Stimulated activated naive B cell treated with anti-CD40 and anti-IgM and Interleukin-4, amounts not matched to agents 10 μg/mL and 1 μg/mL and 100 μg/mL, for 72 hours (primary cell): ENCODE results near the gene TEX22.

Experiments used
- ATAC-seq, 2 donors: fragments of 150-1000 bp; cut with Tn5 transposase; replicated peaks; 2 replicates each; pipeline ENCODE4 v1.10.0; 2021; ENCODE audit warnings: moderate library complexity in 1 of 2
- DNase-seq: peaks from one replicate; pipeline ENCODE4 v3.0.0; 2021
- H3K27ac Mint-ChIP-seq: one replicate; pipeline ENCODE4 v1.8.0; 2022; ENCODE audit warnings: mild to moderate bottlenecking, mixed read lengths
- H3K27me3 Mint-ChIP-seq, 2 donors: one replicate each; pipeline ENCODE4 v1.8.0; 2022; ENCODE audit warnings: mixed read lengths in 2 of 2
- H3K36me3 Mint-ChIP-seq, 2 donors: one replicate each; pipeline ENCODE4 v1.8.0; 2022; ENCODE audit warnings: mixed read lengths in 2 of 2, mild to moderate bottlenecking in 1 of 2
- H3K4me1 Mint-ChIP-seq, 2 donors: one replicate each; pipeline ENCODE4 v1.8.0; 2022; ENCODE audit warnings: mixed read lengths in 2 of 2, mild to moderate bottlenecking in 1 of 2
- H3K4me3 Mint-ChIP-seq, 2 donors: one replicate each; pipeline ENCODE4 v1.8.0; 2022; ENCODE audit warnings: mild to moderate bottlenecking in 2 of 2, mixed read lengths in 2 of 2, moderate library complexity in 1 of 2
- H3K9me3 Mint-ChIP-seq, 2 donors: one replicate each; pipeline ENCODE4 v1.8.0; 2022; ENCODE audit warnings: mixed read lengths in 2 of 2, mild to moderate bottlenecking in 1 of 2

TEX22 gene

DNA sequence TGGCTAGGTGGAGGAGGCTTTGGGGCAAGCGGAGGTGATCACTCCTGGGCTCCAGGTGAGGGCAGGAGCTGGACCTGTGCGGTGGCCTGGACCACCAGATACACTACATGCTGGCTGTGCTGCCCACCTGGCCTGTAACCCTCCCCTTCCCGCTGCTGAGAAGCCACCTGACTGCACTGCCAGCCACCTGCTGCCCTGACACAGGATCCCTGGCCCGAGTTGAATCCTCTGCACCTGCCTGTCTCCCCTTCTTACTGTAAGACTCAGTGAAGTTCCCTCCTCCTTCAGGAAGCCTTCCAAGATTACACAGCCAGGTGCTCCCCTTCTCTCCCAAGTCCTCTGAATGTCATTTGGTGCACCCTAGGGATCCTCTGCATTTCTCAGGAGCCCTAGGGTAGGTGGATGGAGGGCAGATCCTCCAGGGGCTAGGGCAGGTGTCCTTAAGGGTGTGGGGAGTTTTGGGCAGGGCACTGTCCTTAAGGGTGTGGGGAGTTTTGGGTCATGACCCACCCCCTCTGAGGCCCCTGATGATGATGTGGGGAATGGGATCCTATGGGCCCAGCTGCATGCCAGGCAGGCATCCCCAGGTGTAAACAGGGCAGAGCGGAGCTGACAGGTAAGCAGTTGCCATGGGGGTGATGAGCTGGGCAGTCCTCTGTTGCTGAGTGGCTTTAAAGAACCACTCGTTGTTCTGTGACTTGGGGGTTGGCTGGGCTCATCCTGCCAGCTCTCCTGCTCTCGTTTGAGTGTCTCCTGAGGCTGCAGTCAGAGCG lies 14.6 kb downstream of the TEX22 start:
- no peak for DNase-seq
- peaks cover 9 to 23% of the 10 kb centered on the region in 2 donors for H3K27me3 Mint-ChIP-seq
- no peak for ATAC-seq
- no peak overlapping the region for H3K27ac Mint-ChIP-seq
- H3K9me3 Mint-ChIP-seq = no peaks in the 10 kb centered on the region
- H3K36me3 Mint-ChIP-seq = peaks cover 0 to 10% of the 10 kb centered on the region in 2 donors
- H3K4me1 Mint-ChIP-seq = peaks cover 20 to 46% of the 10 kb centered on the region in 2 donors
- peak overlapping the region in 1 of 2 donors; percentile 6 for H3K4me3 Mint-ChIP-seq

DNA sequence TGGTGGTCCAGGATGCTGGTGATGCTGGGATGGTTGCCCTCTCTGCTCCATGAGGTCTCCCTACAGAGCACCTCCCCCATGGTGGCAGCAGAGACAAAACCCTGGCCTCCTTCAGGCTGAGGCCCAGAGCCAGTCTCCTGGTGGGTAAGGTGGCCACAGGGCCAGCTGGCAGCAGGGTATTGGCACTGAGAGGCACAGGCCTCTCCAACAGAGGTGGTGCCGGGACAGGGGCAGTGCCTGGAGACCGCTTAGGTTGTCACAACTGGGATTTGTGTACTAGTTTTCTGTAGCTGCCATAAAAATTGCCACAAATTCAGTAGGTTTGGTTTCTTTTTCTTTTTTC lies 15.2 kb downstream of the TEX22 start:
- H3K4me3 Mint-ChIP-seq = no peak overlapping the region
- peaks cover 0 to 9% of the 10 kb centered on the region in 2 donors for H3K36me3 Mint-ChIP-seq
- ATAC-seq (no peak), DNase-seq (no peak)
- peaks cover 9 to 23% of the 10 kb centered on the region in 2 donors for H3K27me3 Mint-ChIP-seq
- peaks cover 20 to 52% of the 10 kb centered on the region in 2 donors for H3K4me1 Mint-ChIP-seq
- no peaks in the 10 kb centered on the region for H3K9me3 Mint-ChIP-seq
- no peak overlapping the region for H3K27ac Mint-ChIP-seq

DNA sequence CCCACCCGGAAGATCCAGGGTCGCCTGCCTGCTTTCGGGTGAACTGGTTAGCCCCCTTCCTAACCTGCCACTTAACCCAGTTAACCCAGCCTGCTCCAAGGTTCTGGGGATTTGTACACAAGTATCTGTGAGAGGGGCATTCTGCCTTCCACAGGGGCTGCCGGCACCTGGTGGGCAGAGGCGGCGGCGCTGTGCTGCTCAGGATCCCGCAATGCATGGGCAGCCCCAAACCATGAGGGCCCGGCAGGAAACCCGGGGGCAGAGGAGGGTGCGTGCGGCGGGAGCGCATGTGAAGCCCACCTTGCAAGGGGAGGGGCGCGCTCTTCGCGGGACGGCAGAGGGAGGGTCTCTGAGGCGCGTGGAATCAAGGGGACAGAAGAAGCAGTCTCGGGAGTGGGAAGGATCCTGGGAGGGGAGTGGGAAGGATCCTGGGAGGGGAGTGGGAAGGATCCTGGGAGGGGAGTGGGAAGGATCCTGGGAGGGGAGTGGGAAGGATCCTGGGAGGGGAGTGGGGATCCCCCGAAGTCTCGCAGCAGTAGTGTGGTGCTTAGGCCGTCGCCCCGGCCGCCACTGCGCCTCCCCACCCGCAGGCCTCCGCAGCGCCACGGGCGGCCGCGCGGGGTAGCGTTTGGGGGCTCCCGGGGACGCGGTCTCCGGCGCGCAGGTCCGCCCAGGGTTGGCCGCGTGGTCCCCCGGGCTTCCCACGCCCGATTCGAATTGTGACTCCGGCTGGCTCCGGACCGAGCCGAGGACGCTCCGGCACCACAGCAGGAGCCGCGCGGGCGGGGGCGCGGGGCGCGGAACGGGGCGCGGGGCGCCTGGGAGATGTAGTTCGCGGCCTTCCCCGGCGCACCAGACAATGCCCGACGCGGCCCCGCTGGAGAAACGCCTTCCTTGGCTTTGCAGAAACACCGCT lies 16.4 kb downstream of the TEX22 start:
- Mint-ChIP-seq H3K36me3 (peaks cover 0 to 3% of the 10 kb centered on the region in 2 donors), H3K9me3 (no peaks in the 10 kb centered on the region), H3K4me3 (peak overlapping the region; percentile 76 to 82), H3K27me3 (peaks cover 9 to 23% of the 10 kb centered on the region in 2 donors), H3K27ac (peak overlapping the region; percentile 31), H3K4me1 (peaks cover 18 to 49% of the 10 kb centered on the region in 2 donors)
- peak; percentile 66 for DNase-seq
- peak; percentile 85 to 86 for ATAC-seq

DNA sequence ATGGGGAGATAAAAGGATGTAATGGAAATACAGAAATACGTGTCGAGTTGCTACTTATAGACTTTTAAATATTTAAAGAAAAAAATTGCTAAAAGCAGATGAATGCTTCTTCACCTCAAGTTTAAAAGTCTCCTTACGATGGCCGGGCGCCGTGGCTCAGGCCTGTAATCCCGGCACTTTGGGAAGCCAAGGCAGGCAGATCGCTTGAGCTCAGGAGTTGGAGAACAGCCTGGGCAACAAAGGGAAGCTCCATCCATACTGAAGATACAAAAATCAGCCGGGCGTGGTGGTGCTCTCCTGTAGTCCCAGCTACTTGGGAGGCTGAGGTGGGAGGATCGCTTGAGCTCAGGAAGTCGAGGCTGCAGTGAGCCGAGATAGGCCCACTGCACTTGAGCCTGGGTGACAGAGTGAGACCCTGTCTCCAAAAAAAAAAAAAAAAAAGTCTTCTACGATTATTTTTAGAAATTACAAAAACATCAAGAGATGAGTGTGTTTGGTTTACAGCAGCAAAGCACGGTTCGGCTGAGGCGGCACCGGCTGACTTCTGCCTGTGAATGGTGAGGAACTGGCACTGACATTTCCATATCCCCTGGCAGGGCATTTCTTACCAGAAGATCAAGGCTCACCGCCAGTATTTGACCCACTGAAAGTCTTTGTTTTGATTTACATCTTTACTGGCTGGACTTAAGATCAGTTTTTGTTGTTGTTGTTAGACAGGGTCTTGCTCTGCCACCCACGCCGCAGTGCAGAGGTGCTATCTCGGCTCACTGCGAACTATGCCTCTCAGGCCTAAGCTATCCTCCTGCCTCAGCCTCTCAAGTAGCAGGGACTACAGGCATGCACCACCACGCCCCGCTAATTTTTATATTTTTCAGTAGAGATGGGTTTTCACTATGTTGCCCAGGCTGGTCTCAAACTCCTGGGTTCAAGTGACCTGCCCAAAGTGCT lies 17.4 kb downstream of the TEX22 start:
- Mint-ChIP-seq H3K9me3 (no peaks in the 10 kb centered on the region), H3K4me1 (peaks cover 16 to 47% of the 10 kb centered on the region in 2 donors), H3K27me3 (peaks cover 9 to 21% of the 10 kb centered on the region in 2 donors), H3K36me3 (peaks cover under 1 to 4% of the 10 kb centered on the region in 2 donors), H3K27ac (no peak overlapping the region), H3K4me3 (peak overlapping the region; percentile 71 to 82)
- ATAC-seq = no peak
- DNase-seq = no peak

DNA sequence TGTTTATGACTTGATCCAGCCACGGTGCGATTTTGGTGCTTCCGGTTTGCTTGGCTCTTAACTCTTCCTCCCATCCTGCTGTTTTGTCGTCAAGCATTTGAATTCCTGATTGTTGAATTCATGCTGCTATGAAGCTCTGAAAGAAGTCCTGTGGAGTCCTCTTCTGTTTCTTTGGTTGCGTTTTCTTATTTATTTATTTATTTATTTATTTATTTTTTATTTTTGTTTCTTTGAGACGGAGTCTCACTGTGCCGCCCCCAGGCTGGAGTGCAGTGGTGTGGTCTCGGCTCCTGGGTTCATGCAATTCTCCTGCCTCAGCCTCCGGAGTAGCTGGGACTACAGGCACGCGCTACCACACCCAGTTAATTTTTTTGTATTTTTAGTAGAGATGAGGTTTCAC lies 18.3 kb downstream of the TEX22 start:
- ATAC-seq (no peak), DNase-seq (no peak)
- H3K4me1 Mint-ChIP-seq = peaks cover 19 to 49% of the 10 kb centered on the region in 2 donors
- peaks cover 9 to 18% of the 10 kb centered on the region in 2 donors for H3K27me3 Mint-ChIP-seq
- H3K27ac Mint-ChIP-seq = no peak overlapping the region
- peaks cover 2 to 4% of the 10 kb centered on the region in 2 donors for H3K36me3 Mint-ChIP-seq
- H3K9me3 Mint-ChIP-seq = no peaks in the 10 kb centered on the region
- H3K4me3 Mint-ChIP-seq = peak overlapping the region in 1 of 2 donors; percentile 23

DNA sequence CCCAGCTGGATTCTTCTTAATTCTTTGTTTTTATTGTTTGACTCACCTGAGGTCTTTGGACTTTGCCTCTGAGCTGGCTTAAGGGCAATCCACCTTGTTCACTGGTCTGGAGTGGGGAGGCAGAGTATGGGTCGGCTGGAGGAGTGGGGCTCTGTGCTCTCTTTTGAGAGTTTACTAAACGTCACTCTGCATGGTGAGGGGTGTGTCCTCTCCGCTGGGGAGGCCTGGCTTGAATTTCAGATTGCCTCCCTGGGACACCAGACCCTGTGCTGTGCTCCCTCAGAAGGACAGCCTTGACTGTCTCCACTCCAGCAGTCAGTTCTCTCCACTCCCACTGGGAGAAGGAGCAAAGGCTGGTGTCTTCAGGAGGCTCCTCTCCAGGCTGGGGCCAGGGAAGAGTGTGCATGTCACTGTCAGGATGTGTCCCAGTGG lies 19.4 kb downstream of the TEX22 start:
- DNase-seq (no peak), ATAC-seq (no peak)
- no peak overlapping the region for H3K4me3 Mint-ChIP-seq
- no peaks in the 10 kb centered on the region for H3K9me3 Mint-ChIP-seq
- H3K4me1 Mint-ChIP-seq = peaks cover 23 to 54% of the 10 kb centered on the region in 2 donors
- peak overlapping the region; percentile 42 for H3K27ac Mint-ChIP-seq
- peaks cover 9 to 16% of the 10 kb centered on the region in 2 donors for H3K27me3 Mint-ChIP-seq
- H3K36me3 Mint-ChIP-seq = peaks cover 7 to 14% of the 10 kb centered on the region in 2 donors

DNA sequence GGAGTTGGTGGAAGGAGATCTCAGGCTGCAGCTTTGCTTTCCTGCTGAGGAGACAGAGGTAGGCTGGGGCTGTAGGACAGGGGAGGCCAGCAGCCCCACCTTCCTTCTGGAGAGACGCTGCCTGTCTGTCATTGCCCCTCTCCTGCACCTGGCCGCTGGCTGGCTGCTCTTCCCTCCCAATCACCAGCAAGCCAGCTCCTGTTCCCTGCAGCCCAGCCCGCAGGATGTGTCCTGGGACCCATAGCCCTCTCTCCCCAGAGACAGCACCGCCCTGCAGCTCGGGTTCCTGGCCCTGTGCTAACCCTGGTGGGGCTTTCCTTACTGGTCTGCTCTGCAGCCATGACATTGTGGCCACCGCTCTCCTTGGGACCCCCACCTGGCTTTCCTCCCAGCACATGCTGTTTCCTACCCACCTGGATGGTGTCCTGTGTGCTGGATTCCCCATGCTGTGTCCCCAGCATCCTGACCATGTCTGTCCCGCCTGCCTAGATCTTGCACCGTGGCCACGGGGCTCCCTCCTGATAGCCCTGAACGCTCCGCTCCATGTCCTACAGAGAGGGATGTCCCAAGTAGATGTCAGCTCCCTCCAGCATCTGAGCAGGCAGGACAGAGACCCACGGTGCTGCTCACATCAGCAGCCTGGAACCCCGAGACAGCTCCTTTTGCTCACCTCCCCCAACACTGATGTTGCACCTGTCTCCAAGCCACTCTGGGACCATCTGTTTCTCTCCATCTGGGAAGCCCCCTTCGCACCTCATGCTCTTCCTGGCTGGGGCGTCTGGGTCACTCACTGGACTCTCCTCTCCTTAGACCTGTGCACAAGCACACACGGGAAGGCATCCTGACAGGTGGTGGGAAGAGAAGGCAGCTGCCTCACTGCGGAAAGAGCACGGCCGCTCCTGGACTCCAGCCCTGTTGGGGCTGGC lies 20.2 kb downstream of the TEX22 start:
- Mint-ChIP-seq H3K27ac (peak overlapping the region; percentile 88), H3K36me3 (peaks cover 7 to 16% of the 10 kb centered on the region in 2 donors), H3K4me1 (peaks cover 24 to 47% of the 10 kb centered on the region in 2 donors), H3K27me3 (peaks cover under 1 to 7% of the 10 kb centered on the region in 2 donors), H3K4me3 (peak overlapping the region; percentile 79 to 84), H3K9me3 (no peaks in the 10 kb centered on the region)
- DNase-seq = no peak
- no peak for ATAC-seq

DNA sequence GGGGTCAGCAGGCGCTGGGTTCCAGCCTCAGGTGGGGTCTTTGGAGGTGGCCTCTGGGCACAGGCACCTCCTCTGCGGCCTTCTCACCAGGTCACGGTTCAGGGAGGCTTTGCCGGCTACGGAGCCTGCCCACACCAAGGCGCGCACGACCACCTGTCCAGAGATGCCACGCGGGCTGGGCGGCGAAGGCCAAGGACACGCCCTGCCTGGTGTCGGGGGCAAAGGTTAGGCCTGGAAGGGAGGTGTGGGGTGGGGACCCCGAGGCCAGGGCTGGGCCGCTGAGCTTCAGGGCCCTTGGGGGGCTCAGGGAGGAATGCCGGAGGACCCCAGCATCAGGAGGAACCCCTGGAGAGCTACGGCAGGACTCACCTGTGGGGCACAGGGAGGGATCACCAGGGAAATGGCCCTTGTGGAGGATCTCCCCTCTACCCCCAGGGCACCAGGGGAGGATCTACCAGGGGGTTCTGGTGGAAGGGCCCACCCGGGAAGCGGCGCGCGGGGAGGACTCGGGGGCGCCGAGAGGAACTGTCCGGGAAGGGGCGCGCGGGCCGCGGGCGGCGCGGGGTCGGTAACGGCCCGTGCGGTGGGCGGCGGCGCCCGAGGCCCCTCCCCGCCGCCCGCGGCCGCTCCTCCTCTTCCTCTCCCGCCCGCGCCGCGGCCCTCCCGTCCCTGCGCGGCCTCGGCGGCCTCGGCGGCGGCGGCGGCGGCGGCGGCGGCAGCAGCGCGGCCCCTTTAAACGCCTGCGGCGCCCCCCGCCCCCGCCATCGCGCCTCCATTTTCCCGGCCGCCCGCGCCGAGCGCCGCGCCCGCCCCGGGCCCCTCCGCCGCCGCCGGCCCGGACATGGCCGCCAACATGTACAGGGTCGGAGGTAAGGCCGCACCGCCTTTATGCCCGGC lies 21.1 kb downstream of the TEX22 start, which contains the start of gene MTA1:
Gene MTA1, plus strand, starts transcription at position 633 of the 897 bp plus-strand sequence. Its CDS starts 209 bp downstream, at position 842.
- peak within 1 kb of the TSS; percentile 97 for H3K27ac Mint-ChIP-seq
- H3K4me1 Mint-ChIP-seq = peaks cover 24 to 43% of the 10 kb centered on the region in 2 donors
- no peaks in the 10 kb centered on the region for H3K9me3 Mint-ChIP-seq
- H3K27me3 Mint-ChIP-seq = peaks cover 0 to 2% of the 10 kb centered on the region in 2 donors
- peaks cover 10 to 19% of the 10 kb centered on the region in 2 donors for H3K36me3 Mint-ChIP-seq
- DNase-seq (no peak), ATAC-seq (peak; percentile 46 to 60)
- peak within 1 kb of the TSS; percentile 92 to 95 for H3K4me3 Mint-ChIP-seq

DNA sequence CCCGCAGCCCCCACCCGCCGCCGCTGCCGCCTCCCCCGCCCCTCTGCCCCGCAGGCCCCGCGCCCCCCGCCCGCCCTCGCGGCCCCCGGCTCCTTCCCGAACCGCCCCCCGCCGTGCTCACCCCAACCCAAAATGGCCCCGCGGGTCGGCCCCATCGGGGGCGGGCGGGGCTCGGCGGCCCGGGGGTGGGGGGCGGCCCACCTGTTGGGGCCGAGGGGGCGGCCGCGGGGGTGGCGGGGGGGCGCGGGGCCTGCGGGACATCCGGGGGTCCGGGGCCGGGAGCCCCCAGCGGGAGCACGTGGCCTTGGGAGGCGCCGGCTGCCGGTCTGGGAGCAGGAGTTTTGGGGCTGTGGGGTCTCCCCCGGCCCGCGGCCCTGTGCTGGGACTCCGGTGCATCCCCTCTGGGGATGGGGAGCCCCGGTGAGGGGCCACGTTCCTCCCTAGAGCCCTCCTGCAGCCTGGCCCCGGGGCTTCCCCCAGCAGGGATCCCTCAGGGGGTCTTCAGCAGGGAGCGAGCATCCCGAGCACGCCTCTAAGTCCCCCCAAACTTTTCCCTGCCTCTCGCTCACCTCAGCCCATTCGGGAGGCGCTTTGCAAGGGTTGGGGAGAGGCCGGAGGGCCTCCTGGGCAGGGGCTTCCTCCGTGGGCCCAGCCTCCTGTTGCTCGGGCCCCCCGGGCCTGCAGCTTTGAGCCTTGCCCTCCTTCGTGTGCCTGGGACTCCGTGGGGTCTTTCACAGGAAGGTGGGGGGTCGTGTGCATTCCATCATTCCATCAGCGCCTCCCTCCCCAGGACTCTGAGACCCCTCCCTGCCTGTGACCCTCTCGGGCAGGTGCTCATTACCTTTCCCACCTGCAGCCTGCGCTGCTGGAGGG lies 22.0 kb downstream of the TEX22 start:
- H3K27ac Mint-ChIP-seq = peak overlapping the region; percentile 97
- peaks cover 12 to 21% of the 10 kb centered on the region in 2 donors for H3K36me3 Mint-ChIP-seq
- peak overlapping the region; percentile 92 to 95 for H3K4me3 Mint-ChIP-seq
- ATAC-seq (peak; percentile 18 to 23), DNase-seq (no peak)
- H3K27me3 Mint-ChIP-seq = no peaks in the 10 kb centered on the region
- peaks cover 24 to 40% of the 10 kb centered on the region in 2 donors for H3K4me1 Mint-ChIP-seq
- H3K9me3 Mint-ChIP-seq = no peaks in the 10 kb centered on the region

DNA sequence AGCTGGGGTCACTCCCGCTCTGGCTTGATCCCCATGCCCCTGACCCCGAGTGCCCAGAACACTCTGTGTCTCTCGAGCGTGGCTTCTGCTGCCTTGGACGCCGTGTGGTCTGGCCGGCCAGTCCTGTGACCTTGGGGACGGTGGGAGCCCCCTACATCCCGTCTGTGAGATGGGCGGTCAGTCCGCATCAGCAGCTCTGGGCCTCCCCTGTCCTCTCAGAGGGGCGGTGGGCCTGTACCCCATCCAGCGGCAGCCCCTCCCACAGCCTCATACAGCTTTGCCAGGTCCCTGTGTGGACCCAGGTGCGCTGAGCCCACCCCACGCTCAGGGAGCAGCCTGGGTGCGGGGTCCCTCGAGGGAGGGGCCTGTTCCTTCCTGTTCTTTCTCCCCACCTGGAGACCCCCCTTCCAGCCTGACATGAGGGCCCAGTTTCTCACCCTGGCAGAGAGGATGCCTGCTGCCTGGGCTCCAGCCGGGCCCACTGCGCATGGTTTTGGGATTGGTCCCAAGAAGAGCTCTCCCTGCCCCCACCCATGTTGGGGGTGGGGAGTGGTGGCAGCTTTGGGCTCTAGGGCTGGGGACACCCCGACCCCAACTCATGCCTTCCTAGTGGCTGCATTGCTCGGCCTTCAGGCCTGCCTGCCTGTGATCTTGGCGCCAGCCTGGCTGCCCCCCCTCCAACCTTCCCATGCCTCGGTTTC lies 22.8 kb downstream of the TEX22 start:
- Mint-ChIP-seq H3K4me1 (peaks cover 24 to 40% of the 10 kb centered on the region in 2 donors), H3K9me3 (no peaks in the 10 kb centered on the region), H3K27me3 (no peaks in the 10 kb centered on the region), H3K36me3 (peaks cover 18 to 26% of the 10 kb centered on the region in 2 donors), H3K4me3 (peak overlapping the region; percentile 92 to 95), H3K27ac (peak overlapping the region; percentile 97)
- ATAC-seq (no peak), DNase-seq (no peak)
